Measurements from ENCODE around the gene CTU1.

The CTU1 gene

GRCh38 chr19:51099047-51099382 lies 9.2 kb downstream of the CTU1 start:
- no peak for DNase-seq (ENCODE audit: low read depth)
- no peak for TF ChIP-seq MYC (IDR thresholded peaks at IDR 0.05; ENCODE audit: low read depth, low read length)
- no peak for TF ChIP-seq POLR2A (IDR thresholded peaks at IDR 0.05; ENCODE audit: extremely low read depth, insufficient read length)
- no peak for TF ChIP-seq CTCF (IDR thresholded peaks at IDR 0.05; ENCODE audit: low read depth, low read length)
- H3K4me3 ChIP-seq (ENCODE audit: low read depth, low read length), result no peak overlapping the region

GRCh38 chr19:51098365-51099046 lies 9.7 kb downstream of the CTU1 start:
- TF ChIP-seq CTCF (IDR thresholded peaks at IDR 0.05; ENCODE audit: low read depth, low read length), result no peak
- no peak for TF ChIP-seq MYC (IDR thresholded peaks at IDR 0.05; ENCODE audit: low read depth, low read length)
- TF ChIP-seq POLR2A (IDR thresholded peaks at IDR 0.05; ENCODE audit: extremely low read depth, insufficient read length), result no peak
- no peak for TF ChIP-seq MAX (IDR thresholded peaks at IDR 0.05; ENCODE audit: low read depth, low read length)
- no peak overlapping the region for H3K4me3 ChIP-seq (ENCODE audit: low read depth, low read length)
- DNase-seq (ENCODE audit: low read depth), result no peak

GRCh38 chr19:51097796-51098195 lies 10.4 kb downstream of the CTU1 start:
- no peak for DNase-seq (ENCODE audit: low read depth)
- no peak overlapping the region for H3K4me3 ChIP-seq (ENCODE audit: low read depth, low read length)
- TF ChIP-seq MAX (IDR thresholded peaks at IDR 0.05; ENCODE audit: low read depth, low read length), result no peak
- TF ChIP-seq CTCF (IDR thresholded peaks at IDR 0.05; ENCODE audit: low read depth, low read length), result no peak

GRCh38 chr19:51097166-51097738 lies 11.0 kb downstream of the CTU1 start:
- H3K4me3 ChIP-seq (ENCODE audit: low read depth, low read length), result no peak overlapping the region
- peak; percentile 59 for DNase-seq (ENCODE audit: low read depth)
- TF ChIP-seq CTCF (IDR thresholded peaks at IDR 0.05; ENCODE audit: low read depth, low read length), result peak; percentile 47
- no peak for TF ChIP-seq MAX (IDR thresholded peaks at IDR 0.05; ENCODE audit: low read depth, low read length)

- H3K4me3 ChIP-seq (ENCODE audit: low read depth, low read length), result no peak overlapping the region
- peak; percentile 31 for DNase-seq (ENCODE audit: low read depth)
- TF ChIP-seq MAX (IDR thresholded peaks at IDR 0.05; ENCODE audit: low read depth, low read length) (no peak), CTCF (IDR thresholded peaks at IDR 0.05; ENCODE audit: low read depth, low read length) (peak; percentile 4), MYC (IDR thresholded peaks at IDR 0.05; ENCODE audit: low read depth, low read length) (no peak), POLR2A (IDR thresholded peaks at IDR 0.05; ENCODE audit: extremely low read depth, insufficient read length) (no peak)
Observed at GRCh38 chr19:51096473-51097165, 11.6 kb downstream of the CTU1 start.
